Bone marrow (tissue), 2 donors: ENCODE data around the gene PYDC2.
"Not testable (repeated sequence)": the region's sequence is repeated elsewhere in the genome, so short reads cannot be mapped to it uniquely, and the experiment has no call there.

Source experiments
- DNase-seq, 2 donors: peaks; one replicate each; lab custom pipeline; 2025; lab: John Stamatoyannopoulos, UW

PYDC2 gene

GRCh38 chr3:191470545-191470944 lies 9.6 kb downstream of the PYDC2 start:
- no peak for DNase-seq

- DNase-seq = no peak
Measured at GRCh38 chr3:191473661-191474198, 12.8 kb downstream of the PYDC2 start.

- DNase-seq = no peak
Measured at GRCh38 chr3:191476066-191476772, 15.3 kb downstream of the PYDC2 start.

- not testable (repeated sequence) for DNase-seq
Measured at GRCh38 chr3:191483994-191484393, 23.0 kb downstream of the PYDC2 start.

GRCh38 chr3:191484461-191484860 lies 23.5 kb downstream of the PYDC2 start:
- no peak for DNase-seq

- no peak for DNase-seq
Measured at GRCh38 chr3:191492601-191493000, 31.6 kb downstream of the PYDC2 start.

GRCh38 chr3:191493336-191493735 lies 32.4 kb downstream of the PYDC2 start:
- no peak for DNase-seq

- DNase-seq = no peak
Measured at GRCh38 chr3:191499307-191500080, 38.5 kb downstream of the PYDC2 start.

- DNase-seq = no peak
Measured at GRCh38 chr3:191500892-191501291, 39.9 kb downstream of the PYDC2 start.

GRCh38 chr3:191502583-191502982 lies 41.6 kb downstream of the PYDC2 start:
- no peak for DNase-seq

- DNase-seq = no peak
Measured at GRCh38 chr3:191509078-191509477, 48.1 kb downstream of the PYDC2 start.
